ENCODE data around the gene CREBBP.

CREBBP gene

DNA sequence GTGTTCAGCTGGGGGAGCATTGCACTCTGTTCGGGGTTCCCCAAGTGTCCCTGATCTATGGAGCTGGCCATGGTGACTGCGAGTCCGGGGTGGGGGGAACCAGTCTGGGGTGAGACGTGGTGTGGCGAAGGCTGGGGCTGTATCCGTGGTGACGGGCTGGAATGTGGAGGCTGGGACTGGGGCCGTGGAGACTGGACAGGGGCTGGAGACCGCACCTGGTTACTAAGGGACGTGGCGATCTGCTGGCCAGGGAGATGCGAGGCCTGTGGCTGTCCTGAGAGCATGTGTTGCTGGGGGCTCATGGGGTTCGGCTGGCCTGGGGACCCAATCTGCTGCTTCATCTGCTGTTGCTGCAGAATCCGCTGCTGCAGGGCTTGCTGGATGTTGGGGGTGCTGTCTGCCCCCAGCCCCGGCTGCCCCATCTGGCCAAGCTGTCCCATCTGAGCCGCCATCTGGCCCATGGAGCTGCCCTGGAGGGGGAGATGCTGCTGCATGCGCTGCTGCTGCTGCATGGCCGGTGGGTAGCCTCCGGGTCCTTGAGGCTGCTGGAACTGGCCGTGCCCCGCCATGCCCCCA is 152.6 kb downstream of the CREBBP start:
- peak overlapping the region; percentile 12 for H3K9ac ChIP-seq (ENCODE audit: low read depth, low read length, poor library complexity)
- no CpG with 5 or more reads among the region's 21 CpGs for WGBS, 2 donors (ENCODE audit: extremely low coverage in 2 of 2, insufficient read length in 2 of 2, insufficient replicate concordance in 1 of 2)
- H4K91ac ChIP-seq (ENCODE audit: low read depth, low read length, poor library complexity): peak overlapping the region; percentile 85
- H3K23ac ChIP-seq (ENCODE audit: low read depth, low read length, poor library complexity): peak overlapping the region; percentile 65
- H3K9me3 ChIP-seq (replicated peaks in 1 of 2; ENCODE audit: control insufficient read depth in 2 of 2, insufficient read depth in 1 of 2, low read depth in 1 of 2, low read length in 2 of 2): peaks cover 0 to 2% of the 10 kb centered on the region in 2 donors
- DNase-seq (ENCODE audit: low spot score): no peak
- peak overlapping the region; percentile 48 for H3K18ac ChIP-seq (ENCODE audit: low read length)
- H3K14ac ChIP-seq (ENCODE audit: low read length): no peak overlapping the region
- peaks cover 0 to 3% of the 10 kb centered on the region in 2 donors for H3K4me1 ChIP-seq (ENCODE audit: control insufficient read depth in 2 of 2, insufficient read depth in 1 of 2, low read depth in 1 of 2, low read length in 2 of 2)
- no peak overlapping the region for H2BK120ac ChIP-seq (ENCODE audit: low read depth, low read length)
- no peak overlapping the region for H3K4me2 ChIP-seq (ENCODE audit: insufficient read depth, low read length, poor library complexity, severe bottlenecking)
- no peak overlapping the region for H2BK12ac ChIP-seq (ENCODE audit: low read length)
- peak overlapping the region in 1 of 2 donors; percentile 16 for H3K4me3 ChIP-seq (ENCODE audit: low read length in 2 of 2)
- peaks cover 14% of the 10 kb centered on the region for H3K79me1 ChIP-seq (ENCODE audit: low read depth, low read length)
- H2AK5ac ChIP-seq (ENCODE audit: low read depth, low read length): no peak overlapping the region
- H3K4ac ChIP-seq (ENCODE audit: low read length): no peak overlapping the region
- no peaks in the 10 kb centered on the region for H3K27me3 ChIP-seq (ENCODE audit: control insufficient read depth in 3 of 3, insufficient read depth in 3 of 3, low read depth in 1 of 3, low read length in 3 of 3)
- no peak overlapping the region for H3K27ac ChIP-seq (replicated peaks; ENCODE audit: low read length)
- no peak overlapping the region for H2BK5ac ChIP-seq (ENCODE audit: low read length)
- H3K36me3 ChIP-seq (replicated peaks in 1 of 2; ENCODE audit: control insufficient read depth in 2 of 2, insufficient read depth in 2 of 2, low read length in 2 of 2): peaks cover 48 to 71% of the 10 kb centered on the region in 2 donors
- no peak overlapping the region for H4K8ac ChIP-seq (ENCODE audit: low read depth, low read length)
- no peak overlapping the region for H2BK15ac ChIP-seq (ENCODE audit: low read length)
- H2AFZ ChIP-seq (ENCODE audit: low read length): no peak overlapping the region

DNA sequence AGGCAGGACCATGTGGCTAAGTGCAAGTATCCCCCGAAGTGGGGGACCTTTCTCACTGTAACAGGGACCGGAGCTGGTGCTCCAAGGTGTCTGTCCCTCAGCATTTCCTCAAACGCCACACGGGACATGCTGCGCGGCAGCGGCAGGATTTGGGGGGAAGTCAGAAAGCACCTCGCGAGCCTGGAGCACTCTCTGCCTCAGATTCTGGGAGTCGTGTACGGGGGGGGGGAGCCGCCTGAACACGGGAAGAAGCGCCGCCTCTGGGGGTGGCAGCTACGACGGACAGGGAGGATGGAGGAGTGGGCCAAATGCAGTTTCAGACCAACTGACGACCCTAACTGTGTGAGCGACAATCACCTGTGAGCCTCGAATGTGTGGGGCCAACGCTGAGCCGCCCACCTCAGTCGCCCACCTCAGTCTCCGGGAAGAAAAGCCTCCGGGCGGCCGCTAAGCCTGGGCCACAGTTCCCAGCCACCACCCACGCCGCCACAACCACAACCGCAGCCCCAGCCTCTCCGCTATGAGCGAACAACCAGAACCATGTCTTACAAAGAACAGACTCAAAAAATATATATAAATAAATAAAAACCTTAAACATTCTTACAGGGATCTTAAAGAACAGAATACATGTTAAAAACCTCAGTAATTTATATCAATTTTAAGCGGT is 154.4 kb downstream of the CREBBP start:
- H3K4me1 ChIP-seq (ENCODE audit: control insufficient read depth in 2 of 2, insufficient read depth in 1 of 2, low read depth in 1 of 2, low read length in 2 of 2): peaks cover 0 to 3% of the 10 kb centered on the region in 2 donors
- no peak overlapping the region for H2AFZ ChIP-seq (ENCODE audit: low read length)
- no peak overlapping the region for H3K4ac ChIP-seq (ENCODE audit: low read length)
- no peak overlapping the region for H4K91ac ChIP-seq (ENCODE audit: low read depth, low read length, poor library complexity)
- no peak for DNase-seq (ENCODE audit: low spot score)
- H3K18ac ChIP-seq (ENCODE audit: low read length): no peak overlapping the region
- H3K9ac ChIP-seq (ENCODE audit: low read depth, low read length, poor library complexity): no peak overlapping the region
- H2BK120ac ChIP-seq (ENCODE audit: low read depth, low read length): no peak overlapping the region
- H3K9me3 ChIP-seq (replicated peaks in 1 of 2; ENCODE audit: control insufficient read depth in 2 of 2, insufficient read depth in 1 of 2, low read depth in 1 of 2, low read length in 2 of 2): peaks cover 0 to 2% of the 10 kb centered on the region in 2 donors
- H2BK5ac ChIP-seq (ENCODE audit: low read length): no peak overlapping the region
- no peak overlapping the region for H4K8ac ChIP-seq (ENCODE audit: low read depth, low read length)
- no peak overlapping the region for H2BK15ac ChIP-seq (ENCODE audit: low read length)
- H3K27ac ChIP-seq (replicated peaks; ENCODE audit: low read length): no peak overlapping the region
- no peak overlapping the region for H3K14ac ChIP-seq (ENCODE audit: low read length)
- no peaks in the 10 kb centered on the region for H3K27me3 ChIP-seq (ENCODE audit: control insufficient read depth in 3 of 3, insufficient read depth in 3 of 3, low read depth in 1 of 3, low read length in 3 of 3)
- H3K23ac ChIP-seq (ENCODE audit: low read depth, low read length, poor library complexity): peak overlapping the region; percentile 25
- no CpG with 5 or more reads among the region's 33 CpGs for WGBS, 2 donors (ENCODE audit: extremely low coverage in 2 of 2, insufficient read length in 2 of 2, insufficient replicate concordance in 1 of 2)
- H2AK5ac ChIP-seq (ENCODE audit: low read depth, low read length): no peak overlapping the region
- no peak overlapping the region for H3K4me3 ChIP-seq (ENCODE audit: low read length in 2 of 2)
- H3K4me2 ChIP-seq (ENCODE audit: insufficient read depth, low read length, poor library complexity, severe bottlenecking): no peak overlapping the region
- H3K36me3 ChIP-seq (replicated peaks in 1 of 2; ENCODE audit: control insufficient read depth in 2 of 2, insufficient read depth in 2 of 2, low read length in 2 of 2): peaks cover 34 to 54% of the 10 kb centered on the region in 2 donors
- peaks cover 12% of the 10 kb centered on the region for H3K79me1 ChIP-seq (ENCODE audit: low read depth, low read length)
- no peak overlapping the region for H2BK12ac ChIP-seq (ENCODE audit: low read length)

DNA sequence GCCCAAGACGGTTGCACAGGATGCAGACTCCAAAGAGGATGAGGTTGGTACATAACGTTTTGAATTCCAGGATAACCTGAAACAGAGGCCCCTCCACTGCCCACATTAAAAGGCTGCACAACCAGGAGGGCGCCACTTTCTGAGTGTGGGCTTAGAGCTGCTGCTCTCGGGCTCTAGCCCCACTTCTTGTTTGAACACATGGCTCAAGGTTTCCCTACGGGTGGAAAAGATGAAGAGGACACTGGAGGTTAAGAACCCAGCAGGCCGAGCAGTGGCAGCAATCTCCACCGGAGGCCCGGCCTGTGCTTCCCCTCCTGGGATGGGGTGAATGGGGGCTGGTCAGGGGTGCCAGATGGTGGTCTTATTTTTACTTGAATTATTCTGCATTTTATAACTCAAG is 155.2 kb downstream of the CREBBP start:
- Histone ChIP-seq H3K4ac (ENCODE audit: low read length) (no peak overlapping the region), H3K79me1 (ENCODE audit: low read depth, low read length) (peaks cover 6% of the 10 kb centered on the region), H3K36me3 (replicated peaks in 1 of 2; ENCODE audit: control insufficient read depth in 2 of 2, insufficient read depth in 2 of 2, low read length in 2 of 2) (peaks cover 25 to 45% of the 10 kb centered on the region in 2 donors), H3K4me1 (ENCODE audit: control insufficient read depth in 2 of 2, insufficient read depth in 1 of 2, low read depth in 1 of 2, low read length in 2 of 2) (peaks cover 0 to 3% of the 10 kb centered on the region in 2 donors), H3K4me2 (ENCODE audit: insufficient read depth, low read length, poor library complexity, severe bottlenecking) (no peak overlapping the region), H3K23ac (ENCODE audit: low read depth, low read length, poor library complexity) (no peak overlapping the region), H4K91ac (ENCODE audit: low read depth, low read length, poor library complexity) (no peak overlapping the region), H2BK15ac (ENCODE audit: low read length) (no peak overlapping the region), H3K27ac (replicated peaks; ENCODE audit: low read length) (no peak overlapping the region), H3K14ac (ENCODE audit: low read length) (no peak overlapping the region), H3K9me3 (replicated peaks in 1 of 2; ENCODE audit: control insufficient read depth in 2 of 2, insufficient read depth in 1 of 2, low read depth in 1 of 2, low read length in 2 of 2) (peaks cover 0 to 2% of the 10 kb centered on the region in 2 donors), H2AK5ac (ENCODE audit: low read depth, low read length) (no peak overlapping the region), H2BK5ac (ENCODE audit: low read length) (no peak overlapping the region), H2AFZ (ENCODE audit: low read length) (no peak overlapping the region), H2BK120ac (ENCODE audit: low read depth, low read length) (no peak overlapping the region), H3K27me3 (ENCODE audit: control insufficient read depth in 3 of 3, insufficient read depth in 3 of 3, low read depth in 1 of 3, low read length in 3 of 3) (no peaks in the 10 kb centered on the region), H3K9ac (ENCODE audit: low read depth, low read length, poor library complexity) (no peak overlapping the region), H3K18ac (ENCODE audit: low read length) (no peak overlapping the region), H4K8ac (ENCODE audit: low read depth, low read length) (no peak overlapping the region), H2BK12ac (ENCODE audit: low read length) (no peak overlapping the region), H3K4me3 (ENCODE audit: low read length in 2 of 2) (no peak overlapping the region)
- WGBS, 2 donors (ENCODE audit: extremely low coverage in 2 of 2, insufficient read length in 2 of 2, insufficient replicate concordance in 1 of 2): no CpG with 5 or more reads among the region's 8 CpGs
- DNase-seq (ENCODE audit: low spot score): no peak

DNA sequence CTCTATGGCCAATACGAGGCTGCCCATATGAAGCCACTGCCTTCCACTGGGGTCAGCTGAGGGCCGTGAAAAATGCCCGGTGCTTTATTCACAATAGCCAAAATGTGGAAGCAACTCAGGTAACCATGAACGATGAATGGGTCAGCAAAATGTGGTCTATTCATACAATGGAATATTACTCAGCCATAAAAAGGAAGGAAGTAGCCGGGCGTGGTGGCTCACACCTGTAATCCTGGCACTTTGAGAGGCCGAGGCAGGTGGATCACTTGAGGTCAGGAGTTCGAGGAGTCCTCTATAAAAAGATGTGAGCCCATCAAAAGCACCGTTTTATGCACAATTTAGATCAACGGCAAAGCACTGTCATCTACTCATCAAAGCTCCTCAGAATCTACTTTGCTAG is 158.0 kb downstream of the CREBBP start:
- no peak overlapping the region for H3K4me2 ChIP-seq (ENCODE audit: insufficient read depth, low read length, poor library complexity, severe bottlenecking)
- no peak overlapping the region for H4K8ac ChIP-seq (ENCODE audit: low read depth, low read length)
- H3K18ac ChIP-seq (ENCODE audit: low read length): no peak overlapping the region
- H3K27me3 ChIP-seq (ENCODE audit: control insufficient read depth in 3 of 3, insufficient read depth in 3 of 3, low read depth in 1 of 3, low read length in 3 of 3): no peaks in the 10 kb centered on the region
- H2BK15ac ChIP-seq (ENCODE audit: low read length): no peak overlapping the region
- H3K9ac ChIP-seq (ENCODE audit: low read depth, low read length, poor library complexity): no peak overlapping the region
- WGBS, 2 donors (ENCODE audit: extremely low coverage in 2 of 2, insufficient read length in 2 of 2, insufficient replicate concordance in 1 of 2): no CpG with 5 or more reads among the region's 10 CpGs
- H3K79me1 ChIP-seq (ENCODE audit: low read depth, low read length): no peaks in the 10 kb centered on the region
- no peaks in the 10 kb centered on the region for H3K9me3 ChIP-seq (replicated peaks in 1 of 2; ENCODE audit: control insufficient read depth in 2 of 2, insufficient read depth in 1 of 2, low read depth in 1 of 2, low read length in 2 of 2)
- H2BK120ac ChIP-seq (ENCODE audit: low read depth, low read length): no peak overlapping the region
- no peak overlapping the region for H2AK5ac ChIP-seq (ENCODE audit: low read depth, low read length)
- no peak overlapping the region for H3K27ac ChIP-seq (replicated peaks; ENCODE audit: low read length)
- DNase-seq (ENCODE audit: low spot score): no peak
- no peak overlapping the region for H2BK5ac ChIP-seq (ENCODE audit: low read length)
- H2AFZ ChIP-seq (ENCODE audit: low read length): no peak overlapping the region
- H2BK12ac ChIP-seq (ENCODE audit: low read length): no peak overlapping the region
- H3K4me1 ChIP-seq (ENCODE audit: control insufficient read depth in 2 of 2, insufficient read depth in 1 of 2, low read depth in 1 of 2, low read length in 2 of 2): peaks cover 0 to under 1% of the 10 kb centered on the region in 2 donors
- no peak overlapping the region for H3K4ac ChIP-seq (ENCODE audit: low read length)
- H3K36me3 ChIP-seq (replicated peaks in 1 of 2; ENCODE audit: control insufficient read depth in 2 of 2, insufficient read depth in 2 of 2, low read length in 2 of 2): peaks cover under 1 to 18% of the 10 kb centered on the region in 2 donors
- H4K91ac ChIP-seq (ENCODE audit: low read depth, low read length, poor library complexity): no peak overlapping the region
- H3K4me3 ChIP-seq (ENCODE audit: low read length in 2 of 2): no peak overlapping the region
- H3K23ac ChIP-seq (ENCODE audit: low read depth, low read length, poor library complexity): no peak overlapping the region
- H3K14ac ChIP-seq (ENCODE audit: low read length): no peak overlapping the region

Data from neuronal stem cell (in vitro differentiated cells).